ENCODE measurements around the gene ZC3H10. TPM values are rescaled to one million over a fixed set of nuclear protein-coding genes. Genes with fewer than 3 reads are reported as not detected.
"Not testable (repeated sequence)": the region's sequence is repeated elsewhere in the genome, so short reads cannot be mapped to it uniquely, and the experiment has no call there.

ZC3H10 gene, protein sequence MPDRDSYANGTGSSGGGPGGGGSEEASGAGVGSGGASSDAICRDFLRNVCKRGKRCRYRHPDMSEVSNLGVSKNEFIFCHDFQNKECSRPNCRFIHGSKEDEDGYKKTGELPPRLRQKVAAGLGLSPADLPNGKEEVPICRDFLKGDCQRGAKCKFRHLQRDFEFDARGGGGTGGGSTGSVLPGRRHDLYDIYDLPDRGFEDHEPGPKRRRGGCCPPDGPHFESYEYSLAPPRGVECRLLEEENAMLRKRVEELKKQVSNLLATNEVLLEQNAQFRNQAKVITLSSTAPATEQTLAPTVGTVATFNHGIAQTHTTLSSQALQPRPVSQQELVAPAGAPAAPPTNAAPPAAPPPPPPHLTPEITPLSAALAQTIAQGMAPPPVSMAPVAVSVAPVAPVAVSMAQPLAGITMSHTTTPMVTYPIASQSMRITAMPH
- total RNA-seq (2014; rRNA removed; shearing (Covaris generic); ENCODE audit: low replicate concordance) = 4.2 and 8.4 TPM in 2 replicates

DNA sequence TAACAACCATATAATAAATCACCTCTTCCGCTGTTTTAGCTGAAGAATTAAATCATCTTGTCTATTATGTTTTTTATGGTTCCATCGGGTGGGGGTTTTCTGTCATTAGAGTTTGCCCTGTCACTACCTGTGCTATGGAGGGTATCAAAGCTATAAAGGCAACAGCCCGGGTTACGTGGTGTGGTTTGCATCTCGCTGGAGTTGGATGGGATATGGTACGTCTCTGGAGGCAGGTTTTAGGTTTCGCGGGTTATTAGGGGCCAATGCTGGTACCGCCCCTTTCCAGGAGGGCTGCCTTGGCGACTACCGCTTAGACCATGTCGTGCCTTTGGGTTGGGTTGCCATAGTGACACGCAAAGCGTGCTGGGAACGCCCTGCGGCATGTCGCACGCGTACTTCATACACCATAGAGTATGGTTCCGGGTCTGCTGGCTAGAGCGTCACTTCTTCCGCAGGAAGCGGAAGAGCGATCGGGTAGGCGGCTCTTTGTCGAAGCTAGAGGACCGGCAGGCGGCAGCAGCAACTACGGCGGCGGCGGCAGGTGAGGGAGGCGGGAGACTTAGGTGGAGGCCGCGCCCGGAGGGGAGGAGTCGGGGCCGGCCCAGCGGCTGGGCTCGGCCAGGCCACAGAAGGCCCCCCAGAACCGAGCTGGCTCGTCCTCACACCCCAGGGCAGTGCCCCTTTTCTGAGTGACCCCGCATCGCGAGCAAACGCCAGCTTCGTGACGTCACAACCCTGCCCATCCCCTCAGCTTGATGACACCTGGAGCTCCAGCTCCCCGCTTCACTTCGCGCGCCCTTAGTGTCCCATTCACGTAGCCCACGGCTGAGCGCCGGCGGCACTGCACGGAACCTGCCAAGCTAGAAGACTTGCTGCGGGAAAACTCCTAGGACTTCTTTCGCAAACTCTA, at the start of gene ZC3H10:
Gene ZC3H10 (plus strand): TSS at position 489 of the 910 bp plus-strand sequence. CDS start 2,297 bp downstream, outside the sequence.
- in situ Hi-C loops (cut with HindIII; ENCODE audit: low pct_unique_long_range_greater_than_20kb, low sequenced_read_pairs) = no loop called here
- peak; percentile 99 for DNase-seq (ENCODE audit: low read depth)

DNA sequence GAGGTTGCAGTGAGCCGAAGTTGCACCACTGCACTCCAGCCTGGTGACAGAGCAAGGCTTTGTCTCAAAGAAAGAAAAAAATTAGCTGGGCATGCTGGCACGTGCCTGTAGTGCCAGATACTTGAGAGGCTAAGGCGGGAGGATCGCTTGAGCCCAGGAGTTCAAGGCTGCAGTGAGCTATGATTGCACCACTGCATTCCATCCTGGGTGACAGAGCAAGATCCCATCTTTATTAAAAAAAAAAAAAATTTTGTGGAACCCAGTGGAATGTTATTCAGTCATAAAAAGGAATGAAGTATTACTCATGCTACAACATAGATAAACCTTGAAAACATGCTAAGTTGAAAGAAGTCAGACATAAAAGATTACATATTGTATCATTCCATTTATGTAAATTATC, 46.4 kb upstream of the ZC3H10 start:
- in situ Hi-C loops (cut with HindIII; ENCODE audit: low pct_unique_long_range_greater_than_20kb, low sequenced_read_pairs) = no loop called here

DNA sequence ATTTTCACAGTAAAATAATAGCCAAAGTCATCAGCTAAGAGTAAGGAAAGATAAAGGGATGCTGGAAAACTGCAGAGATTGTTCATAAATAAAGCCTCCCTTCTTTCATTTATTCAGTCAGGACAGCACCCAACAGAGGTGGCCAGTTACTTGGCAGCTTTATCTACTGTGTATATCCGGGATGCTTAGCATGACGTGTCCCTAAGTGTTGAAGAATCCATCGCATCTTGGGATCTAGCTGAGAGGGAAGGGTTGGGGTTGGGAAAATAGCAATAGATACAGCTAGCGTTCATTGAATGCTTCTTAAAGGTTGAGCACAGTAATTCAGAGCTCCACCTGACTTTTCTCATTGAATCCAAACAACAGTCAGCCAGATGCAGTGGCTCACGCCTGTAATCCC, 43.7 kb upstream of the ZC3H10 start:
- DNase-seq (ENCODE audit: low read depth) = no peak
- in situ Hi-C loops (cut with HindIII; ENCODE audit: low pct_unique_long_range_greater_than_20kb, low sequenced_read_pairs) = no loop called here

More for the DNA sequence above, 46.4 kb upstream of the ZC3H10 start:
- DNase-seq (ENCODE audit: low read depth) = no peak

DNA sequence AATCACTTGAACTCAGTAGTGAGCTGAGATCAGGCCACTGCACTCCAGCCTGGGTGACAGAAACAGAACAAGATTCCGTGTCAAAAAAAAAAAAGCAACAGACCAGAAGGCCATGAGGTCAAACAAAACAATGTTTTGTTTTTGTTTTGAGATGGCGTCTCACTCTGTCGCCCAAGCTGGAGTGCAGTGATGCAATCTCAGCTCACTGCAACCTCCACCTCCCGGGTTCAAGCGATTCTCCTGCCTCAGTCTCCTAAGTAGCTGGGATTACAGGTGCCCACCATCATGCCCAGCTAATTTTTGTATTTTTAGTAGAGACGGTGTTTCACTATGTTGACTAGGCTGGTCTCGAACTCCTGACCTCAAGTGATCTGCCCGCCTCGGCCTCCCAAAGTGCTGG, 40.1 kb upstream of the ZC3H10 start:
- in situ Hi-C loops (cut with HindIII; ENCODE audit: low pct_unique_long_range_greater_than_20kb, low sequenced_read_pairs) = not testable (repeated sequence)
- DNase-seq (ENCODE audit: low read depth) = peak; percentile 49

DNA sequence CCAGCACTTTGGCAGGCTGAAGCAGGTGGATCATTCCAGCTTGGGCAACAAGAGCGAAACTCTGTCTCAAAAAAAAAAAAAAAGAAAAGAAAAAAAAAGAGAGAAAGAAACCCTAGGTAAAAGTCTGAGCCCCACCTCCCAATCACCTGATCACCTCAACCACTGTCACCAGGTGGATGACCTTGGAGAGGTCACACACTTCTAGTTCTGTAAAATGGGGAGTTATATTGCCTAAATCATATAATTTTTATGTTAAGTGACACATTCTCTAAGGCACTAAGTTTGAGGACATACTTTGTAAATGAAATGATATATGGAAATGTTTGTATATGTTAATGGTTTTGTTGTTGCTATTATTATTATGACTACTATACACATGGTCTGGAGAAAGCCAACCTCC, 39.6 kb upstream of the ZC3H10 start:
- DNase-seq (ENCODE audit: low read depth) = no peak
- in situ Hi-C loops (cut with HindIII; ENCODE audit: low pct_unique_long_range_greater_than_20kb, low sequenced_read_pairs) = no loop called here

DNA sequence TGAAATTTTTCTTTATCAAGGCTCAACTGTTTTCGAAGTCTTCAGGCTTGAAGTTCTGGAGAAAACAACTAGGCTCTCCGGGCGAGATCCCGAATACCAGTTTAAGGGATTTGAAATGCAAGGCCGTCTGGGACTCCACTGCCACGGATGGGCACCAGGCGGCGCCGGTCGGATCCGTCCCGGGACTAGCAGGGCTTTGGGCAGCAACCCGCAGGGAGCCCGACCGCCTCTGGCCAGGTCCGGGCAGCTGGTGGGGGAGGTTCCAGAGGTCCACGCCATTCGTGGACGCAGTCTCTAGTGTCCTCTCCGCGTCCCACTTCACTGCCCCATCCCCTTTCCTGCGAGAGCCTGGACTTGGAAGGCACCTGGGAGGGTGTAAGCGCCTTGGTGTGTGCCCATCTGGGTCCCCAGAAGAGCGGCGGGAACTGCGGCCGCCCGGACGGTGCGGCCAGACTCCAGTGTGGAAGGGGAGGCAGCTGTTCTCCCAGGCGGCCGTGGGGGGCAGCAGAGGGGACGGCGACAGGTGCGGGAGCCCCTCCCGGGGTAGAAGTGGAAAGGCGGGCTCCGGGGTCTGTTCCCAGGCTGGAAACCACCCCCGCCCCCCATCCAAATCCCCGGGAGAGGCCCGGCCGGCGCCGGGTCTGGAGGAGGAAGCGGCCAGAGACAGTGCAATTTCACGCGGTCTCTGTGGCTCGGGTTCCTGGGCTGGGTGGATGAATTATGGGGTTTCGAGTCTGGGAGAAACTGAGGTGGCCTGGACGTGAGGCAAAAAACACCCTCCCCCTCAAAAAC, 38.9 kb upstream of the ZC3H10 start:
- in situ Hi-C loops (cut with HindIII; ENCODE audit: low pct_unique_long_range_greater_than_20kb, low sequenced_read_pairs) = no loop called here
- peak; percentile 92 for DNase-seq (ENCODE audit: low read depth)

DNA sequence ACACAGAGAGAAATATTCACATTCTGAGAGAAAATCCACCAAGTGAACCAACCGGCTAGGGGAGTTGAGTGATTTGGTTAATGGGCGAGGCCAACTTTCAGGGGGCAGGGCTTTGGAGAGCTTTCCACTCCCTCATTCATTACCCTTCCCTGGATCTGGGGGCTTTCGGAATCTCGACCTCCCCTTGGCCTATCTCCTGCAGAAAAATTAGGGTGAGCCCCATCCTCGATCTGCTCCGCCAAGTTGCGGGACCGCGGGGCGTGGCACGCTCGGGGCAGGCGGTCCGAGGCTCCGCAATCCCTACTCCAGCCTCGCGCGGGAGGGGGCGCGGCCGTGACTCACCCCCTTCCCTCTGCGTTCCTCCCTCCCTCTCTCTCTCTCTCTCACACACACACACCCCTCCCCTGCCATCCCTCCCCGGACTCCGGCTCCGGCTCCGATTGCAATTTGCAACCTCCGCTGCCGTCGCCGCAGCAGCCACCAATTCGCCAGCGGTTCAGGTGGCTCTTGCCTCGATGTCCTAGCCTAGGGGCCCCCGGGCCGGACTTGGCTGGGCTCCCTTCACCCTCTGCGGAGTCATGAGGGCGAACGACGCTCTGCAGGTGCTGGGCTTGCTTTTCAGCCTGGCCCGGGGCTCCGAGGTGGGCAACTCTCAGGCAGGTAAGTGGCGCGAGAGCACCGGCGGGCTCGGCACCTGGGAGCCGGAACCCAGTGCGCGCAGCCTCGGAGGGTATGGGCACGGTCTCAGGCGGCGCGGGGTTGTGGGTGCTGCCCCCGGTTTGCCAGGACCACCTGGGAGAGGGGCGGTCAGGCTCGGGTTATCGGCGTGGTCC, 38.1 kb upstream of the ZC3H10 start, which contains the start of gene ERBB3:
Gene ERBB3 (plus strand): TSS at position 443 of the 833 bp plus-strand sequence. CDS start 136 bp downstream, at position 579.
- DNase-seq (ENCODE audit: low read depth) = peak; percentile 93
- in situ Hi-C loops (cut with HindIII; ENCODE audit: low pct_unique_long_range_greater_than_20kb, low sequenced_read_pairs) = no loop called here

DNA sequence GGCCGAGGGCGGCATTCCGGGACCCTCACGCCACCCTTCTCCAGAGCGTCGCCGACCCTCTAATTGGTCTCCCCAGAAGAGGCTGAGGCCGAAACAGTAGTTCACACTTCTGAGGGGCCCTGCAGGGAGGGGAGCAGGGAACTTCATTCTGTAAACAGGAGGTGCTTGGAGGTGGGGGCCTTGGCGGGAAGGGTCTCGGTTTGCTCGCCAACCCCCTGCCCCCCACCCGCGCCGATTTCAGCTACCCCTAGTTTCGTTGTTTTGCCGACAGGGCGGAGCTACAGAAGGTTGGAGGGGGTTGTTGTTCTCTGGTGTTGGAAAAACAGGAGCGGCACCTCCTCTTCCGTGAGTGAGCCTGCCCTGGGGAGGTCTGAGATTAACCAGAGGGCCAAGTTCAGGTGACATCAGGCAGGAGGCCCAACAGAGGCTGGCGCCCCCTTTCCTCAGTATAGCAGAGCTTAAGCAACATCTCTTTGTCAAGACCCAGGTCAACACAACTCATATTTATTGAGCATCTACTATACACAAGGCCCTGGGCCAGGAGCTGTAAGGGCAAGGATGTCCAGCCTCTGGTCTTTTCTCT, 37.4 kb upstream of the ZC3H10 start:
- no peak for DNase-seq (ENCODE audit: low read depth)
- in situ Hi-C loops (cut with HindIII; ENCODE audit: low pct_unique_long_range_greater_than_20kb, low sequenced_read_pairs) = no loop called here

DNA sequence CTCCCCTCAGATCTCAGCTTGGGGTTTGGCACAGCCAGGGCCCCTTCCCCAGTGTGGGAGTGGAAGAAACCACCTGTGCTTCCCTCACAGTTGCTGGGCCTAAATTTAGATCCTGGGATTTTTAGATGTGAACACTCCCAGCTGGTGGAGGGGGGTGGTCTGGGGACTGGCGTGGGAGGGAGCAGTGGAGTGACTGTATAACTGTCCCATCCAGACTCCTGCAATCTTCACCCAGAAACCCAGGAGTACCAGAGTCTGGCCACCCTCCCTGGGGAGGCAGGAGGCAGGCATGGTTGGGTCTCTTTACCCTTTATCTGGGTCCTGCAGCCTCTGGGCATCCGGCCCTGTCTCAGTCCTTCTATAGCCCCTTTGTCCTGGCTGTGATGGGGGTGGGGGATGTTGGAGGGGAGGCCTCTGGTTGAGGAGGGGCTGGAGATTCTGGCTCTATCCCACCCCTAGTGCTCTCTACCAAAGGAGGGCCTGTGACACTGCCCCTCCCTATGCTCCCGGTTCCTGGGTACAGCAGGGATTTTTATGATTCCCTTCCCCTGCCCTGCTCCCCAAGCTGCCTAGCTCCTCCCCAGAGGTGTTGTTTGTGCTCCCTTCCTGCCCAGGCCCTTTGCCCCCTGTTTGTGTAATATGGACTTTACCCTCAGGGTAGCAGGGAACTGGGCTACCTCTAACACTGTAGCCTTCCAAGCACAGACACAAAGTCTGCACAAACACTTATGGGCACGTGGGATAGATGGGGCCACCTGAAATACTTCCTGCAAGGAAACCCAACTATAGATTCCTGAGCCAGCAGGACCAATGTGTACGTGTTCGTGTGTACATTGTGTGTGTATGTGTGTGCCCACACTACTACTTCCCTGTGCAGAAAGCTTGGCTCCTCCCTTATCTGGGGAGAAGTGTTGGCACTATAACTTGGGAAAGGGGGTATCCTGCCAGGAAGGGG, 36.4 kb upstream of the ZC3H10 start:
- in situ Hi-C loops (cut with HindIII; ENCODE audit: low pct_unique_long_range_greater_than_20kb, low sequenced_read_pairs) = no loop called here

DNA sequence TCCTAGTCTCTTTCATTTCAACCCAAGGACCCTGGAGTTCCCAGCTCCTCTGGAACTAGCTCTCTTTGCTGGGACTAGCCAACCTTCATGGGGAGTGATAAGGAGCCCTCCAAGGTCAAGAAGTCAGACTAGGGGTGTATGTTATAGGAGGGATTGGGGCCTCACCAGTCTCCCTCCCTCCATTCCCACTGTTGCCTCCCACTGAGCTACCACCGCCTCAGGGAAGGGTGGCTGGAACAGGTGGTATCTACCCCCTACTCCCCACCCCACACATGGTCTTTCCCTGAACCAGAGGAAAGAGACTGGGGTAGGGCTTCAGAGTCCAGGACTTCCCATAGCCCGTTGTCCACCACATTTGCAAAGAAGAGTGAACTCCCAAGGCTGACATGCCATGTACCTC, 35.7 kb upstream of the ZC3H10 start:
- no peak for DNase-seq (ENCODE audit: low read depth)
- in situ Hi-C loops (cut with HindIII; ENCODE audit: low pct_unique_long_range_greater_than_20kb, low sequenced_read_pairs) = no loop called here

More for the DNA sequence above, 36.4 kb upstream of the ZC3H10 start:
- no peak for DNase-seq (ENCODE audit: low read depth)

DNA sequence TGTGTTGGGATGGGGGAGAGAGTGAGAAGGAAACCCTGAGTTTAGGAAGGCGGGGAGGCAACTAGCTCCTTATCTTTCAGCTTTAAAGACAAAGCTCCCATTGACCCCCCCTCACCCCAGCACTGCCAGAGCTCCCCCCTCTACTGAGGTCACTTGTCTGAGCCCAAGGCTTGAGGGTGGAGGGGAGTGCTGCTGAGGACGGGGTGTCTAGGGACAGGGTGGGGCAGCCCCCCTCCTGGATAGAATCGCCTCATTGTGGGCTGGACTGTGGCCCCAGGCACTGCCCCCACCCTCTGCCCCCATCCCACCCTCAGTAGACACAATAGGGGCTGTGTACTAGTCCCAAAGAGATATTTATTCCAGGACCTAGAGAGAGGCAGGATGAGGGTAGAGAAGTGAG, 35.1 kb upstream of the ZC3H10 start:
- in situ Hi-C loops (cut with HindIII; ENCODE audit: low pct_unique_long_range_greater_than_20kb, low sequenced_read_pairs) = no loop called here
- no peak for DNase-seq (ENCODE audit: low read depth)

DNA sequence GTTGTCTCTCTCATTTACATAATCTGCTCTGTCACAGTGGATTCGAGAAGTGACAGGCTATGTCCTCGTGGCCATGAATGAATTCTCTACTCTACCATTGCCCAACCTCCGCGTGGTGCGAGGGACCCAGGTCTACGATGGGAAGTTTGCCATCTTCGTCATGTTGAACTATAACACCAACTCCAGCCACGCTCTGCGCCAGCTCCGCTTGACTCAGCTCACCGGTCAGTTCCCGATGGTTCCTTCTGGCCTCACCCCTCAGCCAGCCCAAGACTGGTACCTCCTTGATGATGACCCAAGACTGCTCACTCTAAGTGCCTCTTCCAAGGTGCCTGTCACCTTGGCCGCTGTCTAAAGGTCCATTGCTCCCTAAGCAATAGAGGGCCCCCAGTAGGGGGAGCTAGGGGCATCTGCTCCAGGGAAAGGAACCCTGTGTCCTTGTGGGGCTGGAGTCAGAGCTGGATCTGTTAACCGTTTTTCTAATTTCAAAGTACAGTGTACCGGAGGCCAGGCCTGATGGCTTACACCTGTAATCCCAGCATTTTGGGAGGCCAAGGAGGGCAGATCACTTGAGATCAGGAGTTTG, 33.0 kb upstream of the ZC3H10 start:
- in situ Hi-C loops (cut with HindIII; ENCODE audit: low pct_unique_long_range_greater_than_20kb, low sequenced_read_pairs) = no loop called here

DNA sequence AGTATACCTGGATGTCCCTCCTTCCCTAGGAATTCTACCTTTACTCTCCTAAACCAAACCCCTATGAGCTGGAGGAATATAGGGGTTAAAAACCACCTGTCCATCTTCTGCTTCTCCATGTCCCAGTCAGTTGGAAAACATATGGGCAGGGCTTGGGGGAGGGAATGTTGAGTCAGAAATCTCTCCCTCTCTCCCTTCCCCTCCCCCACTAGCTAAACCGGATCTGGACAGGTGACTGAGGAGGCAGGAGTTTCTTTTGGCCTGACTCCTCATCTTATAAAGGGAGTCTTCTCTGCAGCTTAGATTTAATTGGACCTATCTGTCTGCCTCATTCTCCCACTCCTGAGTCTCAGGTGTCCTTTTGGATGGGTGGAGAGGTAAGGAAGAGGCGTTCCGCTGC, 32.0 kb upstream of the ZC3H10 start:
- in situ Hi-C loops (cut with HindIII; ENCODE audit: low pct_unique_long_range_greater_than_20kb, low sequenced_read_pairs) = no loop called here
- DNase-seq (ENCODE audit: low read depth) = peak; percentile 16

More for the DNA sequence above, 33.0 kb upstream of the ZC3H10 start:
- no peak for DNase-seq (ENCODE audit: low read depth)

DNA sequence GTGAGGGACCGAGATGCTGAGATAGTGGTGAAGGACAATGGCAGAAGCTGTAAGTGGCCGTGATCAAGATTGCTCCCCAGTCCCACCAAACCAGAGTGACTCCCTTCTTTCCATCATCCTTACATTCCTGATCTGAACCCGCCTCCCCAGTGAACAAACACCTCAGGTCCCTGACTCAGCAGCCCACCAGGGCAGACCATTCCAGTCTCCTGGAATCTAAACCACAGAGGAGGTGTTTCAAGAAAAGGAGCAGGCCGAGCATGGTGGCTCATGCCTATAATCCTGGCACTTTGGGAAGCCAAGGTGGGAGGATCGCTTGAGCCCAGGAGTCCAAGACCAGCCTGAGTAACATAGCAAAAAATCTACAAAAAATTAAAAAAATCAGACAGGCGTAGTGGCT, 31.5 kb upstream of the ZC3H10 start:
- DNase-seq (ENCODE audit: low read depth) = no peak
- in situ Hi-C loops (cut with HindIII; ENCODE audit: low pct_unique_long_range_greater_than_20kb, low sequenced_read_pairs) = no loop called here

DNA sequence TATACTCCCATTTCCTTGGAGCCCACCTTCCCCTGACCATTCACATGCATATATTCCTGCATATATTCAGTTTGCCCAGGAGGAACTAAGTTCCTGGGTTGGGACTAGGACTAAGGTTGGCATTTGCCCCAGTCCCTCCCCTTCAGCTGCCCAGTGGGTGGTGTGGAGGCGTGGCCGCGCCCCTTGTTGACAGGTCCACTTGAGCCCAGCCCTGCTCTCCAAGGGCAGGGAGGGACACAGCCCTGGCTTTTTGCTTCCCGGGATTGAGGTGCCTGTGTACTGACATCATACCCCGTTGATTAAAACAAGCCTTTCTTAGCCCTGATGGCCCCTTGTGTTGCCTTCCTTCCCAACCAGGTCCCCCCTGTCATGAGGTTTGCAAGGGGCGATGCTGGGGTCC, 30.8 kb upstream of the ZC3H10 start:
- DNase-seq (ENCODE audit: low read depth) = no peak
- in situ Hi-C loops (cut with HindIII; ENCODE audit: low pct_unique_long_range_greater_than_20kb, low sequenced_read_pairs) = no loop called here

DNA sequence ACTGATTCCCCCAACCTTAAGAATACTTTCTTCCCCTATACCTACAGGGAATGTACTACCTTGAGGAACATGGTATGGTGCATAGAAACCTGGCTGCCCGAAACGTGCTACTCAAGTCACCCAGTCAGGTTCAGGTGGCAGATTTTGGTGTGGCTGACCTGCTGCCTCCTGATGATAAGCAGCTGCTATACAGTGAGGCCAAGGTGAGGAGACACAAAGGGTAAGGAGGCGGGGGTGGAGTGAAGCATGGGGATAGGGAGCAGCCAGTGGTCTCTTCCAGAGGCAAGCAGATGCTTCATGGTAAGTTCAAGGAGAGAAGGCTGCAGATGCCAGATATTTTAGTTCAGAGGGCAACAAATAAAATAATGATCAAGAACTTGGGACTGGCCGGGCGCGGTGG, 20.3 kb upstream of the ZC3H10 start:
- in situ Hi-C loops (cut with HindIII; ENCODE audit: low pct_unique_long_range_greater_than_20kb, low sequenced_read_pairs) = no loop called here
- DNase-seq (ENCODE audit: low read depth) = no peak

Measured in Caki2 (cell line).